NCI-H748 (cell line): Measurements from ENCODE around the gene SLC10A3.

Experiments used
- DNase-seq: peaks from one replicate; lab custom pipeline; 2025; ENCODE audit not compliant: unreplicated experiment; lab: John Stamatoyannopoulos, UW

SLC10A3 gene

GRCh38 chrX:154490414-154491083 is at the start of gene SLC10A3:
TSS of gene SLC10A3 (minus strand) at chrX:154490629. CDS start at chrX:154488940, 1,689 bp downstream.
- DNase-seq, result peak; percentile 98

GRCh38 chrX:154539077-154539476 is 48.6 kb upstream of the SLC10A3 start:
- DNase-seq, result no peak

- DNase-seq, result no peak
These were observed 45.5 kb upstream of the SLC10A3 start for GRCh38 chrX:154535892-154536291.

- DNase-seq, result peak; percentile 87
These were observed 44.3 kb upstream of the SLC10A3 start for GRCh38 chrX:154534526-154535322.

GRCh38 chrX:154532690-154533089 is 42.3 kb upstream of the SLC10A3 start:
- DNase-seq, result no peak

- no peak for DNase-seq
These were observed 41.2 kb upstream of the SLC10A3 start for GRCh38 chrX:154531626-154532025.

- peak; percentile 7 for DNase-seq
These were observed 39.9 kb upstream of the SLC10A3 start for GRCh38 chrX:154530286-154530685.

- no peak for DNase-seq
These were observed 38.8 kb upstream of the SLC10A3 start for GRCh38 chrX:154529206-154529612.

- peak; percentile 82 for DNase-seq
These were observed 36.7 kb upstream of the SLC10A3 start for GRCh38 chrX:154526901-154527675.

GRCh38 chrX:154525606-154526490 is 35.4 kb upstream of the SLC10A3 start:
- no peak for DNase-seq

- no peak for DNase-seq
These were observed 29.0 kb upstream of the SLC10A3 start for GRCh38 chrX:154519389-154519788.

GRCh38 chrX:154517101-154517781 is 26.8 kb upstream of the SLC10A3 start:
- DNase-seq, result no peak

GRCh38 chrX:154516656-154517100 is 26.2 kb upstream of the SLC10A3 start:
- peak; percentile 50 for DNase-seq

GRCh38 chrX:154515966-154516655 is 25.7 kb upstream of the SLC10A3 start, which contains the start of gene FAM3A:
TSS of gene FAM3A (minus strand) at chrX:154516232. CDS start at chrX:154515772, 460 bp downstream.
- peak; percentile 91 for DNase-seq

- peak; percentile 68 for DNase-seq
These were observed 24.9 kb upstream of the SLC10A3 start for GRCh38 chrX:154515090-154515965.

GRCh38 chrX:154513716-154514115 is 23.3 kb upstream of the SLC10A3 start:
- DNase-seq, result no peak

- DNase-seq, result no peak
These were observed 22.6 kb upstream of the SLC10A3 start for GRCh38 chrX:154512879-154513553.

- DNase-seq, result no peak
These were observed 21.3 kb upstream of the SLC10A3 start for GRCh38 chrX:154511761-154512160.
